ENCODE measurements around the gene COX17.

GRCh38 chr3:119653876-119654275, 23.3 kb downstream of the COX17 start:
- TF ChIP-seq GABPA (IDR thresholded peaks at IDR 0.05; ENCODE audit: low read depth), result no peak
- no peak for TF ChIP-seq CTCF (IDR thresholded peaks at IDR 0.05)
- no peak for TF ChIP-seq REST (IDR thresholded peaks at IDR 0.05; ENCODE audit: low read depth, low read length)
- TF ChIP-seq TAF1 (IDR thresholded peaks at IDR 0.05; ENCODE audit: borderline replicate concordance, low read depth, low read length), result no peak
- no peak for TF ChIP-seq CHD2 (IDR thresholded peaks at IDR 0.05; ENCODE audit: low read length, partially characterized antibody)
- no peak for TF ChIP-seq MEF2A (IDR thresholded peaks at IDR 0.05; ENCODE audit: borderline replicate concordance, low read depth)
- no peak for TF ChIP-seq USF2 (IDR thresholded peaks at IDR 0.05; ENCODE audit: borderline replicate concordance, low read depth, low read length)
- no peak for TF ChIP-seq POLR2AphosphoS5 (IDR thresholded peaks at IDR 0.05; ENCODE audit: low read depth, low read length)
- no peak for TF ChIP-seq EP300 (IDR thresholded peaks at IDR 0.05; ENCODE audit: borderline replicate concordance in 1 of 2, low read depth in 1 of 2, low read length in 1 of 2)
- no peak for TF ChIP-seq MAX (IDR thresholded peaks at IDR 0.05; ENCODE audit: low read depth)
- TF ChIP-seq TCF12 (IDR thresholded peaks at IDR 0.05), result no peak
